Activated CD4-positive, alpha-beta T cell treated with anti-CD3 and anti-CD28 coated beads for 4 hours (primary cell): ENCODE data around the gene PPP2R5E.

ENCODE experiments used
- DNase-seq, 2 donors: peaks; one replicate each; pipeline ENCODE4 v3.0.0-alpha.2; 2020

The PPP2R5E gene

DNA sequence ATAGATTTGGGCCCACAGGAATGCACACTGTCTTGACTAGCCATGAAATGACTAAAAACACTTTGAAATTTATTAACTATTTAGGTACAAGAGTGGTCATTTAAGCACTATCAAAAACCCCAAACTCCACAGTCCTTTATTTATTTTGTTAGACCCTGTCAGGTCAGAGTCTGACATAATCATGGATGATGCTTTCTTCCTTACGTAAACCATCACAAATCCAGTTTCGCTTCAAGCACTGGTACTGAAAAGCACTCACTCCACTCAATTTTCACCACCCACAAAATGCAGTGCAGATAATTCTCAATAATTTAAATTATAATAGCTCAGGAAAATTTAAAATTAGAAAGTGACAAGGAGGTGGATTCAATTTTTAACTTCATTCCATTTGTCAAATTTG lies 25.8 kb downstream of the PPP2R5E start:
- no peak for DNase-seq

GRCh38 chr14:63515240-63515639 lies 27.9 kb downstream of the PPP2R5E start:
- DNase-seq, result no peak

GRCh38 chr14:63513756-63514155 lies 29.4 kb downstream of the PPP2R5E start:
- DNase-seq, result no peak

DNA sequence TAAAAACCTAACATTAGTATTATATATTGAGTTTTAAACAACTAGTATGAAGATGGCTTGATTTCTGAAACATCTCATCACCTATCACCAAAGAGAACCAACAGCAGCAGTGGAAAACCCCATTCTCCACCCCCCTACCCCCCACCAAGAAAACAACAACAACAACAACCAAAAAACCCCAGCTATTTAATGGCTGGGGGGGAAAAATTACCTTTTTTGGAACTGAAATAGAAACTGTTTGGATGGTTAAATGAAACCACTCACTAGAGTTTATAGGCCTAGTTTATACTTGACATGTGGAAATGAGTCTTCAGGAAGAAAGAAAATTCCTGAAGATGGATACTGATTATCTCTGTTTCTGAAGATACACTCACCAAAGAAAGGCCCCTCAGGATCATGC lies 30.3 kb downstream of the PPP2R5E start:
- no peak for DNase-seq

GRCh38 chr14:63510538-63510937 lies 32.6 kb downstream of the PPP2R5E start:
- DNase-seq, result no peak

GRCh38 chr14:63508033-63508432 lies 35.1 kb downstream of the PPP2R5E start:
- no peak for DNase-seq

DNA sequence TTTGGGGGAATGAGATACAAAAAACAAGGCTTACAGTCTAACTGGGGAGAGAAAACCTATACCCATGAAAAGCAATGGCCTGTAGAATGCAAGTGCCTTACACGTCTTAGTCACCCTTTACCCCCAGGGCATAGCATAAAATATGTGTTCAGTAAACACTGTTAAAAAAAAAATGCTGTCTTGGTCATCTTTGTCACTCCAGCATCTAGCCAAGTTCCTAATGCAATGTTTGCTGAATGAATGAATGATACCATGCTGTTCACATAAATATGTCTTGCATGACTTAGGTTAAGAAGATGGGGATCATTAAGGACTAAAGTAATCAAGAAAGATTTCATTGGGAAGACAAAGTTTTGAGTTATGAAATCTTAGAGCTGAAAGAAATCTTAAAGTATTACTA lies 38.5 kb downstream of the PPP2R5E start:
- no peak for DNase-seq

- DNase-seq, result no peak
Observed at GRCh38 chr14:63501429-63501828, 41.7 kb downstream of the PPP2R5E start.

DNA sequence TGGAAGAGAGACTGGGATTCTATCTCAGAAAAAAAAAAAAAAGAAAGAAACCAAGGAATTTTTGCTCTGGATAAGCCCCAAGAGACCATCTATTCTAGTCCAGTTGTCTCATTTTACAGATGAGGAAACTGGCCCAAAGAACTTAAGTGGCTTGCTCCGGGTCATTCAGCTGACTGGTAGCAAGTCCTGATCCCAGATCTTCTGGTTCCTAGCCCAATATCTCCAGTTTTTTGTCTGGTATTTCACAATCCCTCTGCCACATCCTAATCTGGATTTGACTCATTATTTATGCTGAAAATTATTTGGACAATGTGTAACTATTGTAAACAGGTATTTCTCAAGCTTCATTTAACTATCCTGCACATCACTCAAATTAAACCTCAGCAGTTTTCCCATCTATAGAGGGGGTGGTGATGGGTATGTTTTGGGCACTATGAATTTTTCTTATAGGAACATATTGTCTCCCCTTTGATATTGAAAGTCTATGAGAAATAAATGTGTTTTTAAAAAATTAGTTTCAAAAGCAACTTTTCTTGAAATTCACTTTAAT lies 43.4 kb downstream of the PPP2R5E start:
- DNase-seq, result no peak

- no peak for DNase-seq
Observed at GRCh38 chr14:63496837-63497400, 46.3 kb downstream of the PPP2R5E start.

GRCh38 chr14:63493246-63493645 lies 49.9 kb downstream of the PPP2R5E start:
- no peak for DNase-seq

- no peak for DNase-seq
Observed at GRCh38 chr14:63492391-63492790, 50.8 kb downstream of the PPP2R5E start.

DNA sequence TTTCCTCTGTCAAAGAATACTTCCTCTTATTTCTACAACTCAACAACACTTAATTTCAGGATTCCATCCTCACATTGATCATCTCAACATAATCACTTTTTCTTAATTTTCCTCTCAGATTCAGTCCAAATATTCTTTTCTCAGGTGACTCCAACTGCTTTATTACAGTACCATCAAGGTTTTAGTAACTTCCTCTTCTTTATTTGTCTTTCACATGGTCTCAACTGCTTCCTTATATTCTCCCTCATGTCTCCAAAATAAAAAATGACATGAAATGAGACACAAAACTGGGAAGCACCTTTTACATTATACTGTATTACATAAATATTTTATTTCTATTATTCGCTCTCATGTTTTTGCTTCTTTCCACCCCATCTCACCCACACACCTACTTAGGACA lies 55.5 kb downstream of the PPP2R5E start:
- no peak for DNase-seq

GRCh38 chr14:63486738-63487137 lies 56.4 kb downstream of the PPP2R5E start:
- no peak for DNase-seq

DNA sequence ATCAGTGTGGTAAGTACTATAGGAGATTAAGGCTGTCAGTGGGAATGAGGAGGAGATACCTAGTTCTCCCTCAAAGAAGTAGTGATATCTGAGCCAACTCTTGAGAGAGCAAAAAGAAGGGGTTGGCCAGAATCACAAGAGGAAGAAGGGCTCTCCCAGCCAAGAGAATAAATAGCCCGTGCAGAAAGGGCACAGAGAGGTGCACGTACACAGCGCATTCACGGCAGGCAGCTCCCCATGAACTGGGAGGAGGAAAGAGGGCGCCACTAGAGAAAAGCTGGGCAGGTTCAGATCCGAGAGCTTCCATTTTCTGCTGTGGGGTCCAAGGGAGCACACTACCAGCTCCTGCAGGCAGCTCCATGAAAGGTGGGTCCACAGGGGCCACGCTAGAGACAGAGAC lies 59.9 kb downstream of the PPP2R5E start:
- no peak for DNase-seq

DNA sequence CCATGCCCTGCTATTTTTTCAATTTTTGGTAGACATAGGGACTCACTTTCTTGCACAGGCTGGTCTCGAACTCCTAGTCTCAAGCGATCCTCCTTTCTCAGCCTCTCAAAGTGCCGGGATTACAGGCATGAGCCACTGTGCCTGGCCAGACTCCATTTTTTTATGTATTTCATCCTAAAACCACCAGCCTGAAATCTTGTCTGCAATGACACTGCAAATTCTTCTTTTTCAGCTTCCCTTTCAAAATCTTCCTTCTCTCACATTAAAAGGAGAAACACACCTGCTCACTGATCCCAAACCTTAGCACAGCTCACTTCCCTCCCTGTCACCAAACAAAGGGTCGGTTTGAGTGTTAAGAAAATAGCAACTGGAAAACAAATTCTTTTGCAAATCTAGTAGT lies 62.6 kb downstream of the PPP2R5E start:
- DNase-seq, result no peak

- DNase-seq, result no peak
Observed at GRCh38 chr14:63478437-63478852, 64.7 kb downstream of the PPP2R5E start.

DNA sequence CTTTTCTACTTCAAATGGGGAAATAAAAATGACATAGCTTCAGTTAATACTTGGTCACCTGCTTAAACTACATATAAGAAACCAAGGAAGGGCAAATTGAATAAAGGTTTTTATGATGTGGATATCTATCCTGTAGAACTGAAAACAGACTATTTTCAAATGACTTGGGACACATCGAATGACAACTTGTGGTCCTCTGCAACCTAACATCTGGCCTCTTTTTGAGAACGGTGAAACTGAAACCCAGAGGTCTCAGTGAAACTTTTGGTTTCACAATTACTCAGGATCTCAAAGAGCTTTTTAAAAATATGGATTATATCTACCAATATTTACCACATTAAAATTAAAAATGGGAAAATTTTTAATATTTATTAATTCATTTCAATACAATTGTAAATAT lies 65.2 kb downstream of the PPP2R5E start:
- no peak for DNase-seq

- no peak for DNase-seq
Observed at GRCh38 chr14:63477556-63477955, 65.6 kb downstream of the PPP2R5E start.

GRCh38 chr14:63475761-63476160 lies 67.4 kb downstream of the PPP2R5E start:
- no peak for DNase-seq

DNA sequence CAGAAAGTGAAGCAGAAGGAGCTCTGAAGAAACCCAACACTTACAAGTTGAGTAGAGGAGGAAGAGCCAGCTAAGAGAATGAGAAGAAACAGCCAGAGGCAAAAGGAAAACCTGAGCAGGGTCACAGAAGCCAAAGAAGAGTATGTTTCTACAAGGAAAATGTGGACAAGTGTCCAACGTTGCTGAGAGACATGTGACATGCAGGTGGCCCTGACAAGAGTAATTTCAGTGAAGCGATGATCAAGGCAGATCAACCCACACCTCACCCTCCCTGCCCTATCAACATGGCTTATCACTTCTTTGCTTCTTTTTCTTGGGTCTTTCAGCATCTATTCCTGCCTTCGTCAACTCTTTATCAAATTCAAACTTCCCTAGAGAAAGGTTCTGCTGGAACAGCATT lies 68.3 kb downstream of the PPP2R5E start:
- DNase-seq, result no peak

GRCh38 chr14:63474111-63474510 lies 69.1 kb downstream of the PPP2R5E start:
- DNase-seq, result peak in 1 of 2 donors; percentile 11

GRCh38 chr14:63472986-63473788 lies 70.0 kb downstream of the PPP2R5E start:
- no peak for DNase-seq

- DNase-seq, result no peak
Observed at GRCh38 chr14:63470962-63471793, 72.0 kb downstream of the PPP2R5E start.
